ENCODE data around the gene GARIN5A.

Gene GARIN5A

DNA sequence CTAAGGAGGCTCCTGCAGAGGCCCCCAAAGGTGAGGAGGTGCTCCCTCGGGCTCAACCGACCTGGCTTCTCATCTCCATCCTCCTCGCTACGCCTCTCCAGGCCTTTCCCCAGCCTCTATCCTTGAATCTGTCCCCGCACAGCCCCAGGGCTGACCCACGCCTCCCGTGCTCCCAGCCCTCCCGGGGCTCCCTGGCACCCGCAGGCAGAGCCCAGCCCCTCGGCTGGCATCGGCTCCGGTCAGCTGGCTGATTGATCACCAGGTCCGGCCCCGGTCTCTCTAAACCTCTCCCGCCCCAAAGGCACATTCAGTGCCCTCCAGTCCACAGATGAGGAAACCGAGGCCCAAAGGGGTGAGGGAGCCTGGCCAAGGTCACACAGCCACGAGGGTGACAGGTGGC is 41.4 kb downstream of the GARIN5A start:
- H3K4me1 ChIP-seq (ENCODE audit: control insufficient read depth in 1 of 2, insufficient read depth in 2 of 2, low read length in 2 of 2), result peaks cover 5 to 13% of the 10 kb centered on the region in 2 donors
- H3K36me3 ChIP-seq (ENCODE audit: control insufficient read depth in 1 of 2, insufficient read depth in 2 of 2, low read length in 2 of 2), result no peaks in the 10 kb centered on the region
- H3K9ac ChIP-seq (ENCODE audit: low read depth in 1 of 2, low read length in 2 of 2), result no peak overlapping the region
- H3K9me3 ChIP-seq (ENCODE audit: control insufficient read depth in 1 of 2, low read length in 2 of 2), result no peaks in the 10 kb centered on the region
- no peak overlapping the region for H3K27ac ChIP-seq (ENCODE audit: low read depth, low read length)
- no peak overlapping the region for H3K4me3 ChIP-seq (ENCODE audit: low read depth in 1 of 2, low read length in 2 of 2)
- H3K27me3 ChIP-seq (ENCODE audit: control insufficient read depth in 1 of 2, insufficient read depth in 2 of 2, low read length in 2 of 2), result peaks cover 2 to 11% of the 10 kb centered on the region in 2 donors

DNA sequence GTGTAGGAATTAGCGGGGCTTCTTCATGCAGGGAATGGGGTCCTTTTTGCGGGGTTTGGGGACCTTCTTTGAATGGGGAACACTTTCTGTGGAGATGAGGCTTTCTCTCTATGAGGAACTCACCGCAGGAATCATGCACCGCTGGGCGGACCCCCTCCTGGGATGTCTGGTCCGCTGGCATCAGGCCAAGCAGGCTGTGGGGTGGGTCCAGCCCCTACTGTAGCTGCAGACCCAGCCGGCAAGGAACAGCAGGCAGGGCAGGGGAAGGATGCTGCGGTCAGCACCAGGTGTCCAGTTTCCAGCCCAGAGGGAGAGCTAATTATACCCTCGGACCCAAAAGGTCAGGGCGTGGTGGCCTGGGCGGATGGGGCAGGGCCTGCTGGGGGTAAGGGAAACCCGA is 42.1 kb downstream of the GARIN5A start:
- Histone ChIP-seq H3K9ac (ENCODE audit: low read depth in 1 of 2, low read length in 2 of 2) (no peak overlapping the region), H3K27ac (ENCODE audit: low read depth, low read length) (no peak overlapping the region), H3K27me3 (ENCODE audit: control insufficient read depth in 1 of 2, insufficient read depth in 2 of 2, low read length in 2 of 2) (peaks cover 4 to 11% of the 10 kb centered on the region in 2 donors), H3K36me3 (ENCODE audit: control insufficient read depth in 1 of 2, insufficient read depth in 2 of 2, low read length in 2 of 2) (no peaks in the 10 kb centered on the region), H3K4me3 (ENCODE audit: low read depth in 1 of 2, low read length in 2 of 2) (no peak overlapping the region), H3K4me1 (ENCODE audit: control insufficient read depth in 1 of 2, insufficient read depth in 2 of 2, low read length in 2 of 2) (peaks cover 5 to 13% of the 10 kb centered on the region in 2 donors), H3K9me3 (ENCODE audit: control insufficient read depth in 1 of 2, low read length in 2 of 2) (no peaks in the 10 kb centered on the region)

- Histone ChIP-seq H3K9me3 (ENCODE audit: control insufficient read depth in 1 of 2, low read length in 2 of 2) (no peaks in the 10 kb centered on the region), H3K36me3 (ENCODE audit: control insufficient read depth in 1 of 2, insufficient read depth in 2 of 2, low read length in 2 of 2) (no peaks in the 10 kb centered on the region), H3K9ac (ENCODE audit: low read depth in 1 of 2, low read length in 2 of 2) (no peak overlapping the region), H3K4me1 (ENCODE audit: control insufficient read depth in 1 of 2, insufficient read depth in 2 of 2, low read length in 2 of 2) (peaks cover 5 to 13% of the 10 kb centered on the region in 2 donors), H3K4me3 (ENCODE audit: low read depth in 1 of 2, low read length in 2 of 2) (no peak overlapping the region), H3K27me3 (ENCODE audit: control insufficient read depth in 1 of 2, insufficient read depth in 2 of 2, low read length in 2 of 2) (peaks cover 4 to 11% of the 10 kb centered on the region in 2 donors), H3K27ac (ENCODE audit: low read depth, low read length) (no peak overlapping the region)
Observed at GRCh38 chr19:50433201-50434180, 43.2 kb downstream of the GARIN5A start.

GRCh38 chr19:50432221-50433028 is 44.2 kb downstream of the GARIN5A start, which contains the start of gene MYBPC2:
Gene MYBPC2 (plus strand): TSS chr19:50432892. CDS start chr19:50432954, 62 bp downstream.
- H3K4me1 ChIP-seq (ENCODE audit: control insufficient read depth in 1 of 2, insufficient read depth in 2 of 2, low read length in 2 of 2), result peaks cover 9 to 13% of the 10 kb centered on the region in 2 donors
- peaks cover 7 to 11% of the 10 kb centered on the region in 2 donors for H3K27me3 ChIP-seq (ENCODE audit: control insufficient read depth in 1 of 2, insufficient read depth in 2 of 2, low read length in 2 of 2)
- H3K4me3 ChIP-seq (ENCODE audit: low read depth in 1 of 2, low read length in 2 of 2), result peak within 1 kb of the TSS; percentile 77 to 81
- H3K9me3 ChIP-seq (ENCODE audit: control insufficient read depth in 1 of 2, low read length in 2 of 2), result no peaks in the 10 kb centered on the region
- H3K27ac ChIP-seq (ENCODE audit: low read depth, low read length), result no peak within 1 kb of the TSS
- peak within 1 kb of the TSS; percentile 42 to 66 for H3K9ac ChIP-seq (ENCODE audit: low read depth in 1 of 2, low read length in 2 of 2)
- H3K36me3 ChIP-seq (ENCODE audit: control insufficient read depth in 1 of 2, insufficient read depth in 2 of 2, low read length in 2 of 2), result no peaks in the 10 kb centered on the region

DNA sequence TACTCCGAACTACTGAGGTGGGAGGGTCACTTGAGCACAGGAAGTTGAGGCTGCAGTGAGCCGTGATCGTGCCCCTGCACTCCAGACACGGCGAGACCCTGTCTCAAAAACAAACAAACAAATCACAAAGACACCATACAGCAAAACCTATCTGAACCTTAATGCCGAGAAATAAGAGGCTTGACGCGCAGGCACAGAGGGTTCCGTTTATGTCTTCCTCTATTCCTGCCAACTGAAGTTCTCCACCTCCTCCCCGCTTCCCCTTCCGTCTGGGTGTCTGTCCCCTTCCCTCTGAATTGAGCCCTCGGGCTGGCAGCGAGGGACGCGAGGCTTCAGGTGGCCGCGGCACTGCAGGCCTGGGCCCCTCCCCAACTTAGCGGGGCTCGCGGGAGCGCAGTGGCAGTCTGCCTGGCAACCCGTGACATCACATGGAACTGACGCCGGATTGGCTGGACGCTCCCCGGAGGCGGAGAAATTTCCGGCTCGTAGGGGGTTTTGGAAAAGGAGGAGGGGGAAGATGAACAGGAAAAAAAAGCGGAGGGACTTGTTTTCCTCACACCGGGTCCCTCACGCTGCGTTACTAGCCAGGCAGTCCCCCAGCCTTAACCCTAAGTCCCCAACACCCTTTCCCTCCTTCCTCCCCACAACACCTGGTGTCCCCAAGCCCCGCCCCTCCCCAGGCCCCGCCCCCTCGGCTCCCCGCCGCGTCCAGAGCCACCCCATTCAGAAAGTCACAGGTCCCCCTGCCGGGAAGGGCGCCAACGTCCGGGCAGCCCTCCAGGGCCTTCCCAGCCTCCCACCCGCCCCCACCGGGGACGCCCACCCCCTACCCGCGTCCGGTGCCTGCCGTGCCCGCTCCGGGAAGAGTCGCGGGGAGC is 45.1 kb downstream of the GARIN5A start:
- Histone ChIP-seq H3K9ac (ENCODE audit: low read depth in 1 of 2, low read length in 2 of 2) (peak overlapping the region; percentile 30 to 66), H3K4me3 (ENCODE audit: low read depth in 1 of 2, low read length in 2 of 2) (peak overlapping the region; percentile 77 to 81), H3K27ac (ENCODE audit: low read depth, low read length) (no peak overlapping the region), H3K36me3 (ENCODE audit: control insufficient read depth in 1 of 2, insufficient read depth in 2 of 2, low read length in 2 of 2) (no peaks in the 10 kb centered on the region), H3K27me3 (ENCODE audit: control insufficient read depth in 1 of 2, insufficient read depth in 2 of 2, low read length in 2 of 2) (peaks cover 7 to 11% of the 10 kb centered on the region in 2 donors), H3K4me1 (ENCODE audit: control insufficient read depth in 1 of 2, insufficient read depth in 2 of 2, low read length in 2 of 2) (peaks cover 9 to 13% of the 10 kb centered on the region in 2 donors), H3K9me3 (ENCODE audit: control insufficient read depth in 1 of 2, low read length in 2 of 2) (no peaks in the 10 kb centered on the region)

DNA sequence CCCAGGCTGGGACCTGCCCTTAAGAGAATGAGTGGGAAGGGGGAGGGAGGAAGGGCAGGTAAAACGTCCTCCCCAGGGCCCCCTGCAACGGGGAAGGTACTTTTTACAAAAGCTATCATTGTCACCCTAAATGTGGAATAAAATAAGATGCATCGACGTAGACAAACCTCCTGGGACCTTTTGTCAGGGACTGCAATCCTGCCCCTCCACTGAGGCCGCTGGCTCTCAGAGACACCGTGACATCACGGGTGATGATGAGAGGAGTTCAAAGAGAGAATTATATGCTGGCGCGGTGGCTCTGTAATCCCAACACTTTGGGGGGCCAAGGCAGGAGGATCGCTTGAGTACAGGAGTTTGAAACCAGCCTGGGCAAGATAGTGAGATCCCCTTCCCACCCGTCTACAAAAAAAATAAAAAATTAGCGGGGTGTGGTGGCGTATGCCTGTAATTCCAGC is 45.7 kb downstream of the GARIN5A start:
- H3K9ac ChIP-seq (ENCODE audit: low read depth in 1 of 2, low read length in 2 of 2), result peak overlapping the region; percentile 30 to 66
- no peaks in the 10 kb centered on the region for H3K36me3 ChIP-seq (ENCODE audit: control insufficient read depth in 1 of 2, insufficient read depth in 2 of 2, low read length in 2 of 2)
- H3K9me3 ChIP-seq (ENCODE audit: control insufficient read depth in 1 of 2, low read length in 2 of 2), result no peaks in the 10 kb centered on the region
- H3K27me3 ChIP-seq (ENCODE audit: control insufficient read depth in 1 of 2, insufficient read depth in 2 of 2, low read length in 2 of 2), result peaks cover 7 to 11% of the 10 kb centered on the region in 2 donors
- no peak overlapping the region for H3K27ac ChIP-seq (ENCODE audit: low read depth, low read length)
- H3K4me3 ChIP-seq (ENCODE audit: low read depth in 1 of 2, low read length in 2 of 2), result peak overlapping the region; percentile 77 to 81
- peaks cover 9 to 13% of the 10 kb centered on the region in 2 donors for H3K4me1 ChIP-seq (ENCODE audit: control insufficient read depth in 1 of 2, insufficient read depth in 2 of 2, low read length in 2 of 2)

GRCh38 chr19:50428772-50429463 is 47.7 kb downstream of the GARIN5A start:
- Histone ChIP-seq H3K36me3 (ENCODE audit: control insufficient read depth in 1 of 2, insufficient read depth in 2 of 2, low read length in 2 of 2) (no peaks in the 10 kb centered on the region), H3K9ac (ENCODE audit: low read depth in 1 of 2, low read length in 2 of 2) (no peak overlapping the region), H3K4me1 (ENCODE audit: control insufficient read depth in 1 of 2, insufficient read depth in 2 of 2, low read length in 2 of 2) (peaks cover 9 to 13% of the 10 kb centered on the region in 2 donors), H3K9me3 (ENCODE audit: control insufficient read depth in 1 of 2, low read length in 2 of 2) (no peaks in the 10 kb centered on the region), H3K4me3 (ENCODE audit: low read depth in 1 of 2, low read length in 2 of 2) (no peak overlapping the region), H3K27ac (ENCODE audit: low read depth, low read length) (no peak overlapping the region), H3K27me3 (ENCODE audit: control insufficient read depth in 1 of 2, insufficient read depth in 2 of 2, low read length in 2 of 2) (peaks cover 7 to 11% of the 10 kb centered on the region in 2 donors)

DNA sequence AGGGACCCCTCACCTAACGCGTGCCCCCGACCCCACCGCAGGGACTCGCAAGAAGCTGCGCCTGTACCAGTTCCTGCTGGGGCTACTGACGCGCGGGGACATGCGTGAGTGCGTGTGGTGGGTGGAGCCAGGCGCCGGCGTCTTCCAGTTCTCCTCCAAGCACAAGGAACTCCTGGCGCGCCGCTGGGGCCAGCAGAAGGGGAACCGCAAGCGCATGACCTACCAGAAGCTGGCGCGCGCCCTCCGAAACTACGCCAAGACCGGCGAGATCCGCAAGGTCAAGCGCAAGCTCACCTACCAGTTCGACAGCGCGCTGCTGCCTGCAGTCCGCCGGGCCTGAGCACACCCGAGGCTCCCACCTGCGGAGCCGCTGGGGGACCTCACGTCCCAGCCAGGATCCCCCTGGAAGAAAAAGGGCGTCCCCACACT is 48.6 kb downstream of the GARIN5A start:
- peaks cover 7 to 11% of the 10 kb centered on the region in 2 donors for H3K27me3 ChIP-seq (ENCODE audit: control insufficient read depth in 1 of 2, insufficient read depth in 2 of 2, low read length in 2 of 2)
- H3K4me3 ChIP-seq (ENCODE audit: low read depth in 1 of 2, low read length in 2 of 2), result peak overlapping the region; percentile 45 to 52
- peaks cover 9 to 17% of the 10 kb centered on the region in 2 donors for H3K4me1 ChIP-seq (ENCODE audit: control insufficient read depth in 1 of 2, insufficient read depth in 2 of 2, low read length in 2 of 2)
- no peak overlapping the region for H3K27ac ChIP-seq (ENCODE audit: low read depth, low read length)
- H3K9ac ChIP-seq (ENCODE audit: low read depth in 1 of 2, low read length in 2 of 2), result peak overlapping the region; percentile 25 to 43
- H3K9me3 ChIP-seq (ENCODE audit: control insufficient read depth in 1 of 2, low read length in 2 of 2), result no peaks in the 10 kb centered on the region
- no peaks in the 10 kb centered on the region for H3K36me3 ChIP-seq (ENCODE audit: control insufficient read depth in 1 of 2, insufficient read depth in 2 of 2, low read length in 2 of 2)
